Tibial artery (tissue), 4 donors: ENCODE data around the gene RAD17.

Source experiments
- DNase-seq, 2 donors: peaks; one replicate each; pipeline ENCODE4 v3.0.0-alpha.2; 2019
- H3K27ac ChIP-seq, 2 donors: fragments of 200-600 bp; sonication (generic) in 1 of 2; 1 replicate in 1 of 2; 2 replicates in 1 of 2; pipeline ENCODE4 v1.5.1; 2018 to 2019; ENCODE audit warnings: mild to moderate bottlenecking in 1 of 2
- H3K27me3 ChIP-seq, 2 donors: fragments of 200-600 bp; sonication (generic) in 1 of 2; one replicate each; pipeline versions ENCODE4 v1.5.1 to v1.6.0; 2016 to 2019
- H3K36me3 ChIP-seq, 3 donors: fragments of 200-600 bp; sonication (generic) in 2 of 3; one replicate each; pipeline ENCODE4 v1.5.1; 2016 to 2019; ENCODE audit warnings: mild to moderate bottlenecking in 2 of 3
- H3K4me1 ChIP-seq, 4 donors: fragments of 200-600 bp; sonication (generic) in 2 of 4; 1 replicate in 3 of 4; 2 replicates in 1 of 4; pipeline ENCODE4 v1.5.1; 2016 to 2019
- H3K4me3 ChIP-seq, 2 donors: fragments of 200-600 bp; sonication (generic) in 1 of 2; 1 replicate in 1 of 2; 2 replicates in 1 of 2; pipeline ENCODE4 v1.5.1; 2018 to 2019; ENCODE audit warnings: mild to moderate bottlenecking in 2 of 2
- H3K9me3 ChIP-seq, 3 donors: fragments of 200-600 bp; sonication (generic) in 1 of 3; one replicate each; pipeline ENCODE4 v1.5.1; 2016 to 2019
- intact Hi-C: fragments of 100-400 bp; cut with DNase I; formaldehyde crosslinking; loops from one replicate; pipeline ENCODE4 v1.15.0; 2023; ENCODE audit warnings: low total_unique reads
- TF ChIP-seq, protein P1 (sequence below), 2 experiments: fragments of 200-600 bp in 1 of 2; fragments of 450-650 bp in 1 of 2; IDR thresholded peaks; one replicate each; pipeline ENCODE4 v1.5.1; 2017 to 2019; ENCODE audit warnings: antibody characterized with exemption in 2 of 2, mild to moderate bottlenecking in 1 of 2, moderate library complexity in 1 of 2

Gene RAD17

DNA sequence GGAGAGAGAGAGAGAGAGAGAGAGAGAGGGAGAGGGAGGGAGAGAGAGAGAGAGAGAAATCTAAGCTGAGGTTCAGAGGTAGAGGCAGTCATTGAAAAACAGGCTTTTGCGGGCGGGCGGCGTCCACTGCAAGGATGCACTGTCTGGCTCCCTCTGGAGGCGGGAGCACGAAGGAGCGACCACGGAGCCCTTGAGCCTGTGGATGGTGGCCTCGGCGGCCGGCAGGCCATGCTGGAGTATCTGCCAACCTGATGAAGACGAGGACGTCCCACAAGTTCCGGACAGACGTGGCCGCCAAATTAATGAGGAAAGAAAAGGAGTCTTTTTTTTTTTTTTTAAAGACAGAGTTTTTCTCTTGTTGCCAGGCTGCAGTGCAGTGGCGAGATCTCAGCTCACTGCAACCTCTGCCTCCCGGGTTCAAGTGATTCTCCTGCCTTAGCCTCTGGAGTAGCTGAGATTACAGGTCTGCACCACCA, 34.8 kb upstream of the RAD17 start:
- Histone ChIP-seq H3K36me3 (no peaks in the 10 kb centered on the region), H3K27ac (peak overlapping the region in 1 of 2 donors; percentile 23), H3K4me1 (peaks cover 0 to 24% (median 4%) of the 10 kb centered on the region in 4 donors), H3K27me3 (no peaks in the 10 kb centered on the region), H3K9me3 (no peaks in the 10 kb centered on the region), H3K4me3 (peak overlapping the region in 1 of 2 donors; percentile 26)
- peak; percentile 88 to 89 for DNase-seq
- intact Hi-C loops = no loop called here
- TF ChIP-seq, protein P1, sequence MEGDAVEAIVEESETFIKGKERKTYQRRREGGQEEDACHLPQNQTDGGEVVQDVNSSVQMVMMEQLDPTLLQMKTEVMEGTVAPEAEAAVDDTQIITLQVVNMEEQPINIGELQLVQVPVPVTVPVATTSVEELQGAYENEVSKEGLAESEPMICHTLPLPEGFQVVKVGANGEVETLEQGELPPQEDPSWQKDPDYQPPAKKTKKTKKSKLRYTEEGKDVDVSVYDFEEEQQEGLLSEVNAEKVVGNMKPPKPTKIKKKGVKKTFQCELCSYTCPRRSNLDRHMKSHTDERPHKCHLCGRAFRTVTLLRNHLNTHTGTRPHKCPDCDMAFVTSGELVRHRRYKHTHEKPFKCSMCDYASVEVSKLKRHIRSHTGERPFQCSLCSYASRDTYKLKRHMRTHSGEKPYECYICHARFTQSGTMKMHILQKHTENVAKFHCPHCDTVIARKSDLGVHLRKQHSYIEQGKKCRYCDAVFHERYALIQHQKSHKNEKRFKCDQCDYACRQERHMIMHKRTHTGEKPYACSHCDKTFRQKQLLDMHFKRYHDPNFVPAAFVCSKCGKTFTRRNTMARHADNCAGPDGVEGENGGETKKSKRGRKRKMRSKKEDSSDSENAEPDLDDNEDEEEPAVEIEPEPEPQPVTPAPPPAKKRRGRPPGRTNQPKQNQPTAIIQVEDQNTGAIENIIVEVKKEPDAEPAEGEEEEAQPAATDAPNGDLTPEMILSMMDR (IDR thresholded peaks at IDR 0.05) = peak; percentile 66 to 75

DNA sequence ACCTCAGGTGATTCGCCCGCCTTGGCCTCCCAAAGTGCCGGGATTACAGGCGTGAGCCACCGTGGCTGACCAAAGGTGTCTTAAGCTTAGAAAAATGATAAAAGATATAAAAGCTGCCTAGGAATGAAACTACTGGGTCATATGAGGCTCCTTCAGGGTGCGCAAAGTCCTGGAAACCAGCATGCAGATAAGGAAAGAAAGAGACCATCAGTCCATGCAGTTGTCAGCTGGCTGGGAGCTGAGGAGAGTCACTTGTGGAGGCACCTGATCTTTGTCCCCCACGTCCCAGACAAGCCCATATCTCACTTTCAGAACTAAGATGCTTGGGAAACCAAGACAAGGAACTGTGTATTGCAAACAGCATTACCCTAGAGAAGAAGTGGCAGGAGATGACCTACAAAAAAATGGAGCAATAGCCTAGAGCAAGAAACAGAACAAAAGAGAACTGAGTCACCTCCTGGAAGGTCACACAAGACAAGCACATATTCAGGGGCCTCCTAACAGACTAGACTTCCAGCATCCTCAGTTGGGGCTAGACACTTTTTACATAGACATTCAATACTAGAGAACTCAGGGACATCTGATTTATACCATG, 34.2 kb upstream of the RAD17 start:
- TF ChIP-seq, protein P1 (IDR thresholded peaks at IDR 0.05) = no peak
- H3K4me3 ChIP-seq = no peak overlapping the region
- intact Hi-C loops = no loop called here
- H3K9me3 ChIP-seq = no peaks in the 10 kb centered on the region
- DNase-seq = no peak
- H3K36me3 ChIP-seq = no peaks in the 10 kb centered on the region
- peak overlapping the region in 1 of 2 donors; percentile 23 for H3K27ac ChIP-seq
- H3K4me1 ChIP-seq = peaks cover 0 to 24% (median 4%) of the 10 kb centered on the region in 4 donors
- H3K27me3 ChIP-seq = no peaks in the 10 kb centered on the region

DNA sequence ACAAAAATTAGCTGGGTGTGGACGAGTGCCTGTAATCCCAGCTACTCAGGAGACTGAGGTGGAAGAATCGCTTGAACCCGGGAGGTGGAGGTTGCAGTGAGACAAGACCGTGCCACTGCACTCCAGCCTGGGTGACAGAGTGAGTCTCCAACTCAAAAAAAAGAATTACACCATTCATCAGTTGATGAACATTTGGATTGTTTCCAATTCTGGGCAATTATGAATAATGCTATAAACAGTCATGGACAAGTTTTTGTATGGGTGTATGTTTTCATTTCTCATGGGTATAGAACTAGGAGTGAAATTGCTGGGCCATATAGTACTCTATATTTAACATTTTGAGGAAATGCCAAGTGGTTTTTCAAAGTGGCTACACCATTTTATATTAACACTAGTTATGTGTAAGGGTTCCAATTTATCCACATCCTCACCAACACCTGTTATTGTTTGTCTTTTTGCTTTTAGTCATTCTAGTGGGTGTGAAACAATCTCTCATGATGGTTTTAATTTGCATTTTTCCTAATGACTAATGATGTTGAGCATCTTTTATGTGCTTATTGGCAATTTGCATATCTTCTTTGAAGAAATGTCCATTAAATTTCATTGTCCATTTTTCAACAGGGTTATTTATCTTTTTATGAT, 28.0 kb upstream of the RAD17 start:
- Histone ChIP-seq H3K27me3 (no peaks in the 10 kb centered on the region), H3K36me3 (no peaks in the 10 kb centered on the region), H3K4me1 (no peaks in the 10 kb centered on the region), H3K9me3 (no peaks in the 10 kb centered on the region), H3K27ac (no peak overlapping the region), H3K4me3 (no peak overlapping the region)
- TF ChIP-seq, protein P1 (IDR thresholded peaks at IDR 0.05) = no peak
- intact Hi-C loops = no loop called here
- DNase-seq = no peak

DNA sequence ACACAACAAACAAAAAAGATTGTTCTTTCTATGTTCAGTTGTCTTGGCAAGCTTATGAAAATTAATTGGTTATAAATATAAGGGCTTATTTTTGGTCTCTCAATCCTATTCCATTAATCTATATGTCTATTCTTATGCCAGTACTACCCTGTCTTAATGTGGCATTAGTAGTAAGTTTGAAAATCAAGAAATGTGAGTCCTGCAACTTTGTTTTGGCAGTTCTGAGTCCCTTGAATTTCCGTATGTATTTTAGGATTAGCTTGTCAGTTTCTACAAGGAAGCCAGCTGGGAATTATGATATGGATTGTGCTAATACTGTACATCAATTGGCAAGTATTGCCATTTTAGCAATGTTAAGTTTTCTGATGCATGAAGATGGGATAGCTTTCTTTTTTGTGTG, 26.5 kb upstream of the RAD17 start:
- no peak for DNase-seq
- Histone ChIP-seq H3K27me3 (no peaks in the 10 kb centered on the region), H3K4me1 (no peaks in the 10 kb centered on the region), H3K9me3 (no peaks in the 10 kb centered on the region), H3K27ac (no peak overlapping the region), H3K4me3 (no peak overlapping the region), H3K36me3 (no peaks in the 10 kb centered on the region)
- TF ChIP-seq, protein P1 (IDR thresholded peaks at IDR 0.05) = no peak
- intact Hi-C loops = no loop called here

DNA sequence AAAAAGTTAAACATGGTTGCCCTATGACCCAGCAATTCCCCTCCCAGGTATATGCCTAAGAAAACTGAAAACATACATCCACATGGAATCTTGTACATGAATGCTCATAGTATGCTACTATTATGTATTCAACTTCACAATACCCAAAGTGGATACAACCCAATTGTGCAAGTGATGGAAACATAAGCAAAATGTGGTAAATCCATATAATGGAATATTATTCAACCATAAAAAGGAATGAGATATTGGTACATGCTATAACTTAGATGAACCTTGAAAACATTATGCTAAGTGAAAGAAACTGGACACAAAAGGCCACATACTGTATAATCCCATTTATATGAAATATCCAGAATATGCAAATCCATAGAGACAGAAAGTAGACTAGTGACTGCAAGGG, 19.0 kb upstream of the RAD17 start:
- H3K36me3 ChIP-seq = peaks cover 45 to 62% (median 58%) of the 10 kb centered on the region in 3 donors
- no peaks in the 10 kb centered on the region for H3K9me3 ChIP-seq

More for the DNA sequence above, 19.0 kb upstream of the RAD17 start:
- no peak overlapping the region for H3K4me3 ChIP-seq
- H3K4me1 ChIP-seq = no peaks in the 10 kb centered on the region
- no peaks in the 10 kb centered on the region for H3K27me3 ChIP-seq
- intact Hi-C loops = no loop called here
- DNase-seq = no peak
- TF ChIP-seq, protein P1 (IDR thresholded peaks at IDR 0.05) = no peak
- no peak overlapping the region for H3K27ac ChIP-seq
